ENCODE measurements around the gene NCKAP5.

- TF ChIP-seq CTCF (IDR thresholded peaks at IDR 0.05; ENCODE audit: insufficient read depth, low read length) (no peak), SPI1 (IDR thresholded peaks at IDR 0.05; ENCODE audit: borderline replicate concordance, low read depth) (no peak), REST (IDR thresholded peaks at IDR 0.05; ENCODE audit: insufficient replicate concordance, low read depth) (no peak)
Measured at GRCh38 chr2:133438848-133439564, 129.3 kb downstream of the NCKAP5 start.

All from HL-60 (cell line).